Measurements from ENCODE around the gene EVI5. TPM values are rescaled to one million over a fixed set of nuclear protein-coding genes. Genes with fewer than 3 reads are reported as not detected.

EVI5 gene
- total RNA-seq: 52.6 and 59.6 TPM in 2 replicates
- long read RNA-seq, partial matches to known transcripts: 82 of 127 reads
- long read RNA-seq, other reads (novel, unspliced or antisense): 45 of 127 reads

GRCh38 chr1:92784639-92785500, at the start of gene EVI5:
Gene EVI5 (minus strand): TSS chr1:92785108. CDS start chr1:92736546, 48,562 bp downstream.
- Mint-ChIP-seq H3K27ac (ENCODE audit: unreplicated experiment) (peak within 1 kb of the TSS; percentile 99), H3K27me3 (ENCODE audit: unreplicated experiment) (peaks cover 4% of the 10 kb centered on the region), H3K4me3 (ENCODE audit: unreplicated experiment) (peak within 1 kb of the TSS; percentile 86), H3K9me3 (ENCODE audit: unreplicated experiment) (no peaks in the 10 kb centered on the region), H3K36me3 (ENCODE audit: unreplicated experiment) (no peaks in the 10 kb centered on the region), H3K4me1 (ENCODE audit: unreplicated experiment) (peaks cover 20% of the 10 kb centered on the region)
- TF ChIP-seq, protein P1, sequence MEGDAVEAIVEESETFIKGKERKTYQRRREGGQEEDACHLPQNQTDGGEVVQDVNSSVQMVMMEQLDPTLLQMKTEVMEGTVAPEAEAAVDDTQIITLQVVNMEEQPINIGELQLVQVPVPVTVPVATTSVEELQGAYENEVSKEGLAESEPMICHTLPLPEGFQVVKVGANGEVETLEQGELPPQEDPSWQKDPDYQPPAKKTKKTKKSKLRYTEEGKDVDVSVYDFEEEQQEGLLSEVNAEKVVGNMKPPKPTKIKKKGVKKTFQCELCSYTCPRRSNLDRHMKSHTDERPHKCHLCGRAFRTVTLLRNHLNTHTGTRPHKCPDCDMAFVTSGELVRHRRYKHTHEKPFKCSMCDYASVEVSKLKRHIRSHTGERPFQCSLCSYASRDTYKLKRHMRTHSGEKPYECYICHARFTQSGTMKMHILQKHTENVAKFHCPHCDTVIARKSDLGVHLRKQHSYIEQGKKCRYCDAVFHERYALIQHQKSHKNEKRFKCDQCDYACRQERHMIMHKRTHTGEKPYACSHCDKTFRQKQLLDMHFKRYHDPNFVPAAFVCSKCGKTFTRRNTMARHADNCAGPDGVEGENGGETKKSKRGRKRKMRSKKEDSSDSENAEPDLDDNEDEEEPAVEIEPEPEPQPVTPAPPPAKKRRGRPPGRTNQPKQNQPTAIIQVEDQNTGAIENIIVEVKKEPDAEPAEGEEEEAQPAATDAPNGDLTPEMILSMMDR (IDR thresholded peaks at IDR 0.05): peak; percentile 9
- DNase-seq (ENCODE audit: extremely low spot score, unreplicated experiment): peak; percentile 98

DNA sequence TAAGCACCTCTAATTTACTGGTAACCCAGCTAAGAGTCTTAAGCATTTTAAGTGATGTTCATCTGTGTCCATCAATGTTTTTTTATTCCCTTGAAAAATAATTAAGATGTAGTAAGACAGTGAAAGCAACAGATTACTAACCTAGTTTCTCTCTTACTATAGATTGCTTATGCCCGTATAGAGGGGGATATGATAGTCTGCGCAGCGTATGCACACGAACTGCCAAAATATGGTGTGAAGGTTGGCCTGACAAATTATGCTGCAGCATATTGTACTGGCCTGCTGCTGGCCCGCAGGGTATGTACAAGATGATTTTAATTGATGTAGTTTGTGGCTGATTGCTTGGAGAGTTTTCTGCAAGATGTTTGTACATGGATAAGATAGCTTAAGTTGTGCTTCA, 49.7 kb upstream of the EVI5 start:
- H3K4me3 Mint-ChIP-seq (ENCODE audit: unreplicated experiment): peak overlapping the region; percentile 98
- H3K9me3 Mint-ChIP-seq (ENCODE audit: unreplicated experiment): no peaks in the 10 kb centered on the region
- peaks cover 48% of the 10 kb centered on the region for H3K36me3 Mint-ChIP-seq (ENCODE audit: unreplicated experiment)
- H3K27me3 Mint-ChIP-seq (ENCODE audit: unreplicated experiment): no peaks in the 10 kb centered on the region
- peaks cover 53% of the 10 kb centered on the region for H3K4me1 Mint-ChIP-seq (ENCODE audit: unreplicated experiment)
- DNase-seq (ENCODE audit: extremely low spot score, unreplicated experiment): no peak
- H3K27ac Mint-ChIP-seq (ENCODE audit: unreplicated experiment): peak overlapping the region; percentile 11
- TF ChIP-seq, protein P1 (IDR thresholded peaks at IDR 0.05): no peak

DNA sequence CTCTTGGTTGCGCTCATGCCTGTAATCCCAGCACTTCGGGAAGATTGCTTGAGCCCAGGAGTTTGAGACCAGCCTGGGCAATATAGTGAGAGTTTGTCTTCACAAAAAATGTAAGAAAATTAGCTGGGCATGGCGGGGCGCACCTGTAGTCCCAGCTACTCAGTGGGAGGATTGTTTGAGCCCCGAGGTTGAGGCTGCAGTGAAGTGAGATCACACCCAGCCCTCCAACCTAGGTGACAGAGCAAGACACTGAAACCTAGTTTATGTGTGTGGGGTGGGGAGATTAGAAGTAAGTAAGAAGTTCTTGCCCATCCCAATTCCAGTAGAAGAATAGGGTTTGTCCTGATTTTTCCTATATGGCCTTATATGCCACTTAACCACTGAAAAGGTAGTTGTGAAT, 48.9 kb upstream of the EVI5 start:
- Mint-ChIP-seq H3K27me3 (ENCODE audit: unreplicated experiment) (no peaks in the 10 kb centered on the region), H3K4me3 (ENCODE audit: unreplicated experiment) (peak overlapping the region; percentile 98)

GRCh38 chr1:92832537-92833114, 47.7 kb upstream of the EVI5 start:
- H3K4me3 Mint-ChIP-seq (ENCODE audit: unreplicated experiment): peak overlapping the region; percentile 98
- TF ChIP-seq, protein P1 (IDR thresholded peaks at IDR 0.05): no peak
- DNase-seq (ENCODE audit: extremely low spot score, unreplicated experiment): no peak
- H3K4me1 Mint-ChIP-seq (ENCODE audit: unreplicated experiment): peaks cover 42% of the 10 kb centered on the region
- peaks cover 32% of the 10 kb centered on the region for H3K36me3 Mint-ChIP-seq (ENCODE audit: unreplicated experiment)
- peak overlapping the region; percentile 95 for H3K27ac Mint-ChIP-seq (ENCODE audit: unreplicated experiment)
- no peaks in the 10 kb centered on the region for H3K27me3 Mint-ChIP-seq (ENCODE audit: unreplicated experiment)
- no peaks in the 10 kb centered on the region for H3K9me3 Mint-ChIP-seq (ENCODE audit: unreplicated experiment)

More for the DNA sequence above, 48.9 kb upstream of the EVI5 start:
- peaks cover 50% of the 10 kb centered on the region for H3K4me1 Mint-ChIP-seq (ENCODE audit: unreplicated experiment)
- peak overlapping the region; percentile 95 for H3K27ac Mint-ChIP-seq (ENCODE audit: unreplicated experiment)
- H3K36me3 Mint-ChIP-seq (ENCODE audit: unreplicated experiment): peaks cover 41% of the 10 kb centered on the region
- TF ChIP-seq, protein P1 (IDR thresholded peaks at IDR 0.05): no peak
- DNase-seq (ENCODE audit: extremely low spot score, unreplicated experiment): no peak
- no peaks in the 10 kb centered on the region for H3K9me3 Mint-ChIP-seq (ENCODE audit: unreplicated experiment)

Data from osteocyte (in vitro differentiated cells).